Putamen (tissue), 1 donor: ENCODE measurements around the gene GCN1.

Experiments
- DNase-seq: peaks from one replicate; pipeline ENCODE4 v3.0.0-alpha.2; 2016; ENCODE audit warnings: low spot score

The GCN1 gene

DNA sequence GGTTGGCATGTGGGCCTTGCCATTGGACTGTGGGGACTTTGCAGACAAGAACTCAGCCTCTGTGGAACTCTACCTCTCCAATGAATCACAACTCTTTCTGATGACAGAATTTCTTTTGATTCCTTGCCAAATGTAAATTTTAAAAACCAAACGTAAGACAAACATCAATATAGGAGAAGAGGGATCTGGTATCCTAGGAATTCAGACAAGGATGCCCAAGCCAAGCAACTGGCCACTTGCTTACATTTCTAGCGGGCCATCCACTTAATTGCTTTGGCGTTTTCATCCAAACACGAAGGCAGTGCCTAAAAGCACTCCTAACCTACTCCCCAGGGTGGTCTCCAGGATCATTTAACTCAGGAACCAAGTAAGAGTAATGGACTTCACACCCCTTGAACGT is 54.6 kb downstream of the GCN1 start:
- DNase-seq: no peak

DNA sequence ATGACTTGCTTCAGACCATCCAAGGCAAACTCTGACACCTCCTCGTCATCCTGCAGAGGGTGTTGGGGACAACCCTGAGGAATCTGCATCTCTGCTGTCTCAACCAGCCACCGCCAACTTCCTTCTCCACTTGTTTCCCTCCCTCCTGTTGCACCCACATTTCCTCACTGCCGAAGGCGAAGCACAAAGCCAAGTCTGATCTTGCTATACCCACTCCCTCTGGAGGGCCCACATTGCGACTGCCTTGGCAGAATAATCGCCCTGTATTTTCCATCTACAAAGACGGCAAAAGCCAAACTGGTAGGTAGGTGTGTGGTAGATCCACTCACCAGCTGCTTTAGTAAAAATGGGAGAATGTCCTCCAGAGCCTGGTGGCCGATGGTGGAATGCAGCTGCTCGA is 56.1 kb downstream of the GCN1 start:
- no peak for DNase-seq

DNA sequence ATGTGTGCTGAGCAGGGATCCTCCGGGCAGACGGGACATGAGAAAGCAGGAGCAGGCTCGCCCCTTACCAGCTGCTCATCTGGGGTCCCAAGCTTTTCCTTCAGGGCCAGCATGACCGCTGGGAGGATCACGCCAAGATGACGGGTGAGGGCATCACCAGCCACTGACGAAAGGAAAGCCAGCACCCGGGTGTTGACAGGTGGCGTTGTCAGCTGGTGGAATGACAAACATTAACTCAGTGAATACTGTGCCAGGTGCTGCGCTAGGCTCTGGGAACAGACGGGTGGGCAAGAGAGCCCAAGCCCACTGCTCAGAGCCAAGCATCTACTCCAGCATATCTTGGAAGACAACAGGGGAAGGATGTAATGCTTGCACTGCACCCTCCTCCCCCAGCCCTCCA is 56.7 kb downstream of the GCN1 start:
- no peak for DNase-seq

DNA sequence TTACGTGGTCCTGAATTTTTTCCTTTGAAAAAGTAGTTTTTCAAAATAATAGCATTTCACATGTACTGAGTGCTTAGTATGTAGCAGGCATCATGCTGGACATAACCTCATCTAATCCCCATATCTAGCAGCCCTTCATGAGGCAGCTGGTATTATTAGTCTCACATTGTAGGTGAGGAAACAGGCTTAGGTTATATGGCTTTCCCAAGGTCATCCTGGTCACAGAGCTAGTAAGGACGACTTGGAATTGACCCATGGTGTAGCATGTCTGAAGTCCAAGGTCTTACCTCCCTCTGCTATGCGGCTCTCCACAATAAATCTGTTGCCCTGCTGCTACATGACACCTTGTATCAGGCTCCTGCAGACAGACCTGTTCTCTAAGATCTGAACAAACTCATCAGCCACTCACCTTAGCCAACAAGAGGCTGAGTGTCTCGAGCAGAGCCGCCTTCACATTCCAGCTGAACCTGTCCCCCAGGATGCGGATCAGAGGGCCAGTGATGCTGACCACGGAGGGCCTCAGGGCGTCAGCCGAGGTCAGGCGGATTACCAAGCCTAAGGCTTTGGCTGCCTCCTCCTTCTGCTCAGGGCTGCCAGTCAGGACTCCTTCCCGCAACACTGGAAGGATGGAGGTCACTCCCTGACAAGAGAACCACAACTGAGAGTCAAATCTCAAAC is 58.3 kb downstream of the GCN1 start:
- DNase-seq: no peak

DNA sequence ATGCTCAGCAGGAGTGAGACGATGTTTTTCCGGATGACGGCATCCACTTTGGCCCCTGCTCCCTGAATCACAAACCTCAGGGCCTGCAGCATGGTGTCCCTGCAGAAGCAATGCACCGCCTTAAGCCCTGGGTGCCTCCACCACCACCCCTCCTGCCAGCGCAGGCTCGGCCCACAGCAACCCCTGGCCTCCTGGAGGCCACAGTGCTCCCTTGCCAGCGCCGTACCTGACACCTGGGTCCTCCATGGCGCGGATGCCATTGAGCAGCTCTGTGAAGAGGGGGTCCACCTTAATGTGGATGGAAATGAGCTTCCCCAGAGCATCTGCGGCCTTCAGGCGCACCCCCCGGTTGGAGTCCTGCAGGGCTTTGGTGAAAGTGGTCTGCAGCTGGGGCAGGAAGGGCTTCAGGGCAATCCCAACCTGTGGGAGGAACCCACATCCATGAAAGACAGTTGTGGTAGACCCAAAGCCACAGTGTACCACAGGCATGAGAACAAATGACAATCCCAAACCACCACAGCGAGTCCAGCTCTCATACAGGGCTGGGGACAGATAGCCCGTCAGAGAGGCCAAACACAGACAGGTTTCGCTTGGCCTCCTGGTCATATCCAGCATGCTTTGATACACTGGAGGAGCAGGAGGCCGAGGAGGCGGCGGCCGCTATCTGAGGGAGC is 60.1 kb downstream of the GCN1 start:
- no peak for DNase-seq

DNA sequence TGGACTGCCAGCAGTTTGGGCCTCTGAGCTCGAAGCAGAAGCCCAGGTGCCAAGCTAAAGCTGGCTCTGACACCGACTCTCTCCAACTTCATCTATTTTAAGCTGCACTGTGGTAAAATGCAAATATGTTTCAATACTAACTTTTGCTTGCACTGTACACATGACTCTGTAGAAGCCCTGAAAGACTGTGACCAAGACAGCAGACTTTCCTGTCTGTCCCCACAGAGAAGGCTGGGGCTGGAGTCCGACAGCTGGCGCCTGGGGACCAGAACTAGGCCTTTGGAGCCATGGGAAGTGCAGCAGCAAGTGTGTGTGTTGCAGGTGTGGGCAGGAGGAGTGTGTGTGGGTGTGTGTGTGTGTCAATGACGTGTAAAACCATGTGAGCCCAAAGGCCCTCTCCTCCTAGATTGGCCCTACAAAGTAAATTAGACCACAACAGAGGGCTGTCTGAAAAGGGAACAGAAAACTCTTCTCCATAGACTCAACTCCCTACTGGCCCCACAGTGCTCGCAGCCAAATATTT is 61.6 kb downstream of the GCN1 start:
- DNase-seq: no peak

DNA sequence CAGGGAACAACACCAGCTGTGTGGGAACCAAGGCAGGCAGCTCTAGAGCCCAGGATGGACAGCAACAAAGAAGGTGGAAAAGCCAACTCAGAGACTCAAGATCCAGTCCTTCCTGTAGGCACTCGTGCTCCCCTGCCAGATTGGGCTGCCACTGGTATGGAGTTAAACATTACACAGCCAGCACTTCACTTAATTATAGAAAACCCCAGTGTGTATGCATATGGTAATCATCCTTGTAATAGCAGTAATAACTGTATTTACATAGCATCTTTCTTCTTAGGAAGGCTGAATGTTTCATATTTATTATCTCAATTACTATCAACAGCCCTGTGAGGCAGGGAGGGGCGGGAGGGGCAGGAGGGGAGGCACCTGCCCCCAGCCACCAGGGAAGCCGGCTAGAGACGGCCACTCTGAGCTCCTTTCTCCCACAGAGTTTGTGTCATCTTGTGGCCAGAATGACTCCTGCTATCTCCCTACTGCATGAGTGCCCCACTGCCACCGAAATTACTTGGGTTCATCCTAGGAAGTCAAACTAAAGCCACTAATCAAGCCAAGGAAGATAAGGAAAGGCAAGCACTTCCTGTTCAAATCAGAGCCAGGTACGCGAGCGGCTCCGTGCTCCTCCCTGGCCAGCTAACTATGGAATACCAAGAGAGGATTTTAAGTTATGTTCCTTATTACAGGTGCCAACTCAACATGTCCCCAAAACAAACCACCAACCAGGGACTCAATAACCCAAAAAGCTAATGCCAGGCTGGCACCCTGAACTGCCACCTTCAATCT is 62.3 kb downstream of the GCN1 start:
- DNase-seq: no peak

DNA sequence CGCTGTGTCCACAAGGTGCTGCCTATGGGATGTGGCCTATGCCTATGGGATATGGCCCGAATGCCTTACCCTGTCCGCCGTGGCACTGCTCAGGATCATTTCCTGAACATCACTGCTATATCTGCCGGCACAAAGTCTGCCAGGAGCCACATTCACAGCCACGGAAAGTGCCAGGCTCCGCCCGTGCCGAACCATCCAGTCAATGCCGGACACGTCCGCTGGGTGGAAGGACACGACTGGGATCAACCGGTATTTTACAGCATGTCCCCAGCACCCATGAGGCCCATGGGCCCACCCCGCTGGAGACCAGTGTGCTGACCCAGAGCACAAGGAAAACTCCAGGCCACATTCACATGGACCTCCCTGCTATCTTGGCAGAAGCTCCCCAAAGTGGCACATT is 63.4 kb downstream of the GCN1 start:
- no peak for DNase-seq

DNA sequence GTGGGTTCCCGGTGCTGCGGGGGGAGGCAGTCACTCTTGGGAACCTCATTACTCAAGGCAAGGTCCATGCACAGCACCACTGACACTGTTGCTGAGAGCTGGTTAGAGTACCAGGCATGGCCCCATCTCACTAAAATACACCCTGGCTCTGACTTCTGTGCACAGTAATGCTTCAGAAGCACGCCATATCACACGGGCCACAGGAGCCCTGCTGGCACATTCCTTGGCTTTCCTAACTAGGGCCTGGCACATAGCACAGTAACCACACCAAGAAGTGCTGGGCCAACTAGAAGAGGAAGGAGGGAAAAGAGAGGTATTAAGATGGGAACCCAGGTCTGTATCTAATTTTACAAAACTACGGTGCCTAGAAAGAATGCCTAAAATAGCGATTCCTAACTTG is 64.5 kb downstream of the GCN1 start:
- DNase-seq: no peak

DNA sequence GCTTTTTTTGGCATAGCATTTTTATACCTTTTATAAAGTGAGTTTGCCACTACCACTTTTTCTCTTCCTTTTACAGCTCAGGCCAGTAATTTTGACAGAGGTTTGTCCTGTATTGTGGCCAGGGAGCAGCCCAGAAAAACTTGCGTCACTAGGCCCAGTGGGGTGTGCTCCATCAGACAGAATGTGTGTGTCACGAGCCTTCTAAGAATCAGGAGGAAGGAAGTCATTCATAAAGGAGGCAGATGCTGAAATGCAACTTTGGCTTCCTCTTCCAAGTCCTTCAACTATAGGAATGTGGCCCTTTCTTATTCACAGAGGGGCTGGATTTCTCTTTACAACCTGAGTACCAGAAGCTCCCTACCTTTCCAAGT is 67.9 kb downstream of the GCN1 start:
- DNase-seq: no peak

DNA sequence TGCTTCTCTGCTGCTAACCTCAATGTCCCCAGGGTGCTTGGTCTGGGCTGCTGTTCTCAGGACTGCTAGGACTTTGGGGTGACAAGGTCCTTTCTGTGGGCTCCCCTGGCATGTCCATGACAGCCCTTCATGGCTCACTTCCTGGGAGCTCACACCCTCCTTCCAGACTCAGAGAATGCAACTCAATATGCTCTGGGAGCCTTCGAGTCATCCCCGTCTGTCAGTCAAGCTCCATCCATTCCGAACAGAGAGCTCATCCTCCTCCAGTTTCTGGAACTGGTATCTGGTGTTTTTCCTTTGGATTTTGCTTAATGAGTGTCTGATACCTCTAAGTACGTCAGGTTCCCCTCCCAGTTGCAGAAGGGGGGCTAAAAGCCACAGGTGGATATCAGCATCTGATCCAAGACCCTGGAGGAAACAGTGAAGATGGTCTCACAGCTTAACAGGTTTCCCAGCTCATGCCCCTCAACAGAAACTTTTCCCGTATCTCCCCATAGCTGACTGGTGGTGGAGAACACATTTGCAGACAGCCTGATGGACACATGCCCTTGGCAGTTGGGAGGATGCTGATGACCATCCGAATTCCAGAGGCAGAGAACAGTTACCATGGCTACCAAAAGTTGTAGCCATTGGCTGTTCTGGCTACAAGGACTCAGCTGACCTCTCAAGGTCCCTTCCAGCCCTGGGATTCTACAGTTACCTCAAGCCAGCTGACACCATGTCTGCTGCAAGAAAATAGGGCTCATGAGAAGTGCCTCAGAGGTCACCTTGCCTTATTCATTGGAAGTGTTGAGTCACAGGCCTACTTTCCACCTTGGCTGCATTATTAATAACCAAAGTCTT is 68.5 kb downstream of the GCN1 start:
- DNase-seq: no peak

DNA sequence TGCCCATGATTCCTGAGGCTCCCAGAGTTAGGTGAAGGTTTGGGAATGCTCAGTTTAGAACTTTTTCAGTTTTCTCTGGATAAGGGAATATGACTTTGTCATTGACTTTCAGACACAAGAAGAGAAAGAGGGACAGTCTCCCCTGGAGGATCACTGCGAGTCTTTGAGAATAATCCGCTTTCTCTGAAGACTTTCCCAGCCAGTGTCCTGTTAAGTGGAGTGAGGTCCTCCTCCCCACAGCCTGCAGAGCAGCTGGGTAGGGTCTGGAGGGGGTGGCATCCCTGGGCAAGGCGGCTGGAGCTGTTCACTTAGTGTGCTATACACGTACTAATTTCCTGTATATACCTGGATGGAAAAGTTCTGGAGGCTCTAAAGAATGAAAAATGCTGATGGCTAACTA is 69.5 kb downstream of the GCN1 start:
- no peak for DNase-seq

DNA sequence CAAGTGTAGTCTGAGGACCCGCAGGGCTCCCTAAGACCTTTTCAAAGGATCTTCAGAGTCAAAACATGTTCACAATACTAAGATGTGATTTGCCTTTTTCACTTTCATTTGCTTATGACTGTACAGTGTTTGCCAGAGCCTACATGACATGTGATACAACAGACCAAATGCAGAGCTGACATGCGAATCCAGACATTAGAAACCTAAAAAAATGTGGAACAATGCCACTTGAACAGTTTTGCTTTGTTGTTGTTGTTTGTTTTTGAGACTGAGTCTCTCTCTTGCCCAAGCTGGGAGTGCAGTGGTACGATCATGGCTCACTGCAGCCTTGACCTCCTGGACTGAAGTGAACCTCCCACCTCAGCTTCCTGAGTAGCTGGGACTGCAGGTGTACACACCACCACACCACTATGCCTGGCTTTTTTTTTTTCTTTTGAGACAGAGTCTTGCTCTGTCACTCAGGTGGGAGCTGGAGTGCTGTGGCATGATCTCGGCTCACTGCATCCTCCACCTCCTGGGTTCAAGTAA is 72.7 kb downstream of the GCN1 start:
- no peak for DNase-seq

DNA sequence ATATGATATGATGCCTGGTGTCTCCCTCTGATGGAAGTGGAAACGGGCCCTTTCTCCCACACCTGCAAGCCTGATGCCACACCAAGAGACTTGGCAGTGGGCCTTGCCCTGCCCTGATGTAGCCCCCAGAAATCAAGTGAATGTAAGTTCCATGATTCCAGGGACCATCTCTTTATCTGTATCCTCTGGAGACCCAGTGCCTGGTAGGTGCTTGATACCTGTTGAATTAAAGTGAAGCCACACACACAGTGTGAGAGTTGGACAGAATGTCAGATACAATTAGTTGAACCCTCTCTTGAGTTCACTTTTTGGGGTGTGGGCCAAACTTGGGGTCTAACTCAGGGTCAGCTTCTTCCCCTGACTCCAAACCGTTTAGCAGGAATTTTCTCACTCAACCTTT is 73.2 kb downstream of the GCN1 start:
- DNase-seq: no peak

DNA sequence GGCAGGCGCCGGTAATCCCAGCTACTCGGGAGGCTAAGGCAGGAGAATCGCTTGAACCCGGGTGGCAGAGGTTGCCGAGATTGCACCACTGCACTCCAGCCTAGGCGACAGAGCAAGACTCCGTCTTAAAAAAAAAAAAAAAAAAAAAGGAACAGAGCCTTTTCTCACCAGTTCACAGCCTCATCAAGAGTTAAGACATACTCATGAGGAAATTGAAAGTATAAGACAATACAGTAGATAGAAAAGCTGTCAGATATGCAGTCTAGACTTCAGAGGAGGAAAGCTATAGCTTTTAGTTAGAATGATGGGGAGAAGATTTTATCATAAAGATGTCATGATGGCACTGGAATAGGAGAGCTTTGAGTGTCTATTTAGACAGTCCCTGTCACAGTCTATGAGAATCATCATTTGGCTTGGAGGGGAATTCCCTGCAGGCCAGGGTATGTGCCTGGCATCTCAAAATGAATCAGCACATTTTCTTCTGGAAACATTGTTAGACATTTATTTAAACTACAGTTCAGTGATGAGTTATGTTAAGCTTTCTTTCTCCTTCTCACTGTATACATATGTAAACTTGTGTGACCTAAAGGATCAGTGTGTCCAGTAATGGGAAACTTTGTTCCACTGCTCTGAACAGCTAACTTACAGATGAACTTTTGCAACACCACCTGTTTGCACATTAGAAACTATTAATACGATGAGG is 75.1 kb downstream of the GCN1 start:
- DNase-seq: no peak

DNA sequence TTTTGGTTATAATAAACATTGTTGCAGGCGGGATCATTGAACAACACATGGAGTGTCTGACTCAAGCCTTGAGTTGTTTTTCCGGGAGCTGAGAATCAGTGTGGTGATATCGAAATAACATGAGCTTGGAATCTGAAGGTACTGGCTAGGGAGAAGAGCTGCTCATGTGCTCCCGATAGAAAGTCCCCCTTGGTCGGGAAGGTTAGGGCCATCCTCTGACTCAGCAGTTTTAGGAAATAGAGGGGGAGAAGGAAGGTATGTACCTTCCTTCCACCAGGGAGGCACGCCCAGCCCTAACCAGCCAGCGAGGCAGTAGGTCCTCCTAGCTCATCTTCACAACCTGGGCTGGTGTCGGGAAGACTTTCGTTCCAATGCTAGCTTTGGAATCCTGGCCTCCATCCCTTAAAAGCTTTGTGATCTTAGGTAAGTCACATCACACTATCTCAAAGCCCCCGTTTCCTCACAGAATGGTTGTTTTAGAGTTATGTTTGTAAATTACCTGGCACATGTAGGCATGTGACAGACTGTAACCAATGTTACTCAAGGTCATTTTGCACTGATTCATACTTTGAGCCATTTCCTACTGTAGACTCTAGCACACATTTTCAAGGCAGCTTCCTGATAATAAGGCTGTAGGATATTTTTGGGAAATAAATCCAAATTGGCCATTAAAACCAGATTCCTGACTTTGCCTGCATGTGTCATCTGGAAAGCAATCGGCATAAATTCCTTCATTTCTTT is 76.0 kb downstream of the GCN1 start:
- DNase-seq: no peak

DNA sequence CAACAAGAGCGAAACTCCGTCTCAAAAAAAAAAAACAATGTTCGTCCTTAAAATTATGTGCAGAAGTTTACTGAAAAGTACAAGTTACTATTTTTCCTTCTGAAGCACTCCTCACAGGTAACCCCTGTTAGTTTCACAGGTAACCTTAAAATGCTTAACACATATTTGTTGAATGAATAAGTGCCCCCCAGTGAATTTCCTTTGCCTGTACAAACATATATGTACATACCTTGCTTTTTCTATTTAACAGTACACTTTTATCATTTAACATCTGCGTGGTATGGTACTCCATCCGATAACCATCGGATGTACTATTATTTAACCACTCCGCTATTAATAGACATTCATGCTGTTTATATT is 76.6 kb downstream of the GCN1 start:
- DNase-seq: no peak

DNA sequence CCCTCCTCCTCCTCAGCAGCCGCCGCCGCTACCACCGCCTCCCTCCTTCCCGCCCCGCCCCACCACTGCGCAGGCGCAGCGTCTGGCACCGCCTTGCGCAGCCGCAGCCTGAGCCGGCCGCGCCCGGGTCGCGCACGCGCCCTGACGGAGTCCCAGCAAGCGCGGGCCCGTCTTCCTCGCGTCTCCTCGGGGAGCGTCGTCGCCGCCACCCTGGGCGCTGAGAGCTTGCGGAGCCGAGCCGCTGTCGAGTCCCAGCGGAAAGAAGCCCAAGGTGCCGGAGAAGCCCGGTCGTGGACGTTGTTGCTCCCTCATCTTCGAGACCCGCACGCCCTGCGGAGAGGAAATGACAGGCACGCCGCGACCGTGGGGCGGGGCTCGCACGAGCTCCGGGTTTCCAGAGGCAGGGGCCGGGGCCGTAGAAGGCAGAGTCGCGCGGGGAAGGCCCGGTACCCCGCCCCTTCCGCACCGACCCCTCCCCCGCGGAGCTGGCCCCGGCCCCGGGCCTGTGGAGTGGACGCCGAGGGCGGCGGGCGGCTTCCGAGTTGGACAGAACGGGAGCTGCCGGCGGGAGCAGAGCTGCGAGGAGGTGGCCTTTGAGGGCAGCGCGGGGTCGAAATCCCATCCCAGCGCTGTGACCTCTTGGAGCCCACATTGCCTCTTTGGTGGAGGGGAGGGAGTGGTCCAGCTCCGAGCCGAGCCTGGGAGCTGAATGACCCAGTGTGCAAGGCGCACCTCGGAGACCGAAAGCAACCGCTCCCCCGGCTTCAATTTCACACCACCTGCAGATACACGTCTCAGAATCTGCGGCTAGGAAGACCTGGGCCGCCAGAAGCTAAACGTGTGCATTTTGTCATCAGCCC is 77.5 kb downstream of the GCN1 start:
- DNase-seq: peak; percentile 93

DNA sequence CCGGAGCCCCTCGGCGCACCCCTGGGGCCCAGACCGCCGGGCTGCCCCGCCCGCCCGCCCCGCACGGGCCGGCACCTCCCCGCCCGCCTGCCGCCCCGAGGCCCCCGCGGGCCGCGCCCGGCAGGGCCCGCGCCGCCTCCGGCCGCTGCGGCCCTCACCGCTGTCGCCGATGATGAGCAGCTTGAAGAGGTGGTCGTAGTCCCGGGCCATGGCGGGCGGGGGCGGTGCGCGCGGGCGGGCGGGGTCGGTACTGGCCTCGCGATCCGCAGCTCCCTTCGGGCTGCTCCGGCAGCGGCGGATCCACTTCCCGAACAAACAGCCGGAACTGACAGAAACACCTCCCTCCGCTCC is 78.1 kb downstream of the GCN1 start, which contains the start of gene RAB35:
Gene RAB35 (minus strand): TSS at position 313 of the 351 bp plus-strand sequence. CDS start 103 bp downstream, at position 210.
- no peak for DNase-seq
